ENCODE results near the gene TCP11. TPM values are rescaled to one million over a fixed set of nuclear protein-coding genes. Genes with fewer than 3 reads are reported as not detected.

Gene TCP11
- not detected for total RNA-seq

GRCh38 chr6:35141007-35141655, at the start of gene TCP11:
TSS of gene TCP11 (minus strand) at chr6:35141339. CDS start at chr6:35140870, 469 bp downstream.
- H3K4me3 Mint-ChIP-seq: no peak within 1 kb of the TSS
- ChIA-PET POLR2A (no interaction called here), CTCF (interaction anchor here (1.2 to 1.7 kb wide), 4 partner anchors 12 to 157 kb away, joined by 3 to 4 read pairs (median 3); no protein-coding TSS in a partner anchor)
- H3K4me1 Mint-ChIP-seq: peaks cover 17% of the 10 kb centered on the region
- no peaks in the 10 kb centered on the region for H3K9me3 Mint-ChIP-seq
- no peak within 1 kb of the TSS for H3K27ac Mint-ChIP-seq
- peaks cover 28% of the 10 kb centered on the region for H3K27me3 Mint-ChIP-seq
- peak; percentile 13 for DNase-seq
- no peaks in the 10 kb centered on the region for H3K36me3 Mint-ChIP-seq (ENCODE audit: low read depth)

GRCh38 chr6:35190306-35190705, 49.2 kb upstream of the TCP11 start:
- H3K36me3 Mint-ChIP-seq (ENCODE audit: low read depth): no peaks in the 10 kb centered on the region
- no peak overlapping the region for H3K4me3 Mint-ChIP-seq
- ChIA-PET CTCF (no interaction called here), POLR2A (no interaction called here)
- H3K9me3 Mint-ChIP-seq: no peaks in the 10 kb centered on the region
- peaks cover 12% of the 10 kb centered on the region for H3K27me3 Mint-ChIP-seq
- no peak overlapping the region for H3K27ac Mint-ChIP-seq
- H3K4me1 Mint-ChIP-seq: no peaks in the 10 kb centered on the region
- DNase-seq: no peak

GRCh38 chr6:35188886-35189285, 47.7 kb upstream of the TCP11 start:
- Mint-ChIP-seq H3K4me3 (no peak overlapping the region), H3K27ac (no peak overlapping the region), H3K36me3 (ENCODE audit: low read depth) (no peaks in the 10 kb centered on the region), H3K4me1 (no peaks in the 10 kb centered on the region), H3K9me3 (no peaks in the 10 kb centered on the region), H3K27me3 (peaks cover 18% of the 10 kb centered on the region)
- ChIA-PET POLR2A (no interaction called here), CTCF (no interaction called here)
- DNase-seq: no peak

- no peak for DNase-seq
- no peak overlapping the region for H3K27ac Mint-ChIP-seq
- H3K4me1 Mint-ChIP-seq: no peaks in the 10 kb centered on the region
- H3K9me3 Mint-ChIP-seq: no peaks in the 10 kb centered on the region
- H3K36me3 Mint-ChIP-seq (ENCODE audit: low read depth): no peaks in the 10 kb centered on the region
- POLR2A ChIA-PET: no interaction called here
- H3K27me3 Mint-ChIP-seq: peaks cover 26% of the 10 kb centered on the region
- no peak overlapping the region for H3K4me3 Mint-ChIP-seq
- CTCF ChIA-PET: interaction anchor here (0.6 kb wide), 1 partner anchor 1174 kb away, joined by 4 read pairs; no protein-coding TSS in a partner anchor
Observed at GRCh38 chr6:35186571-35186970, 45.4 kb upstream of the TCP11 start.

- Mint-ChIP-seq H3K27ac (no peak overlapping the region), H3K4me1 (no peaks in the 10 kb centered on the region), H3K27me3 (peaks cover 26% of the 10 kb centered on the region), H3K9me3 (no peaks in the 10 kb centered on the region), H3K4me3 (no peak overlapping the region), H3K36me3 (ENCODE audit: low read depth) (no peaks in the 10 kb centered on the region)
- POLR2A ChIA-PET: no interaction called here
- DNase-seq: no peak
- CTCF ChIA-PET: interaction anchor here (1.0 kb wide), 1 partner anchor 55 kb away, joined by 3 read pairs; no protein-coding TSS in a partner anchor
Observed at GRCh38 chr6:35185971-35186370, 44.8 kb upstream of the TCP11 start.

- Mint-ChIP-seq H3K4me3 (no peak overlapping the region), H3K36me3 (ENCODE audit: low read depth) (no peaks in the 10 kb centered on the region), H3K27me3 (peaks cover 26% of the 10 kb centered on the region), H3K9me3 (no peaks in the 10 kb centered on the region), H3K4me1 (no peaks in the 10 kb centered on the region), H3K27ac (no peak overlapping the region)
- no peak for DNase-seq
- ChIA-PET POLR2A (no interaction called here), CTCF (interaction anchor here (0.9 to 1.0 kb wide), 2 partner anchors 13 to 55 kb away, joined by 3 to 4 read pairs; no protein-coding TSS in a partner anchor)
Observed at GRCh38 chr6:35185302-35185681, 44.2 kb upstream of the TCP11 start.

- ChIA-PET POLR2A (no interaction called here), CTCF (interaction anchor here (0.9 to 1.0 kb wide), 2 partner anchors 14 to 56 kb away, joined by 3 to 4 read pairs; no protein-coding TSS in a partner anchor)
- Mint-ChIP-seq H3K4me3 (no peak overlapping the region), H3K27me3 (peaks cover 26% of the 10 kb centered on the region), H3K27ac (no peak overlapping the region), H3K9me3 (no peaks in the 10 kb centered on the region), H3K4me1 (no peaks in the 10 kb centered on the region), H3K36me3 (ENCODE audit: low read depth) (no peaks in the 10 kb centered on the region)
- no peak for DNase-seq
Observed at GRCh38 chr6:35184580-35185301, 43.6 kb upstream of the TCP11 start.

- Mint-ChIP-seq H3K4me1 (no peaks in the 10 kb centered on the region), H3K9me3 (no peaks in the 10 kb centered on the region), H3K27ac (no peak overlapping the region), H3K4me3 (no peak overlapping the region), H3K27me3 (peaks cover 24% of the 10 kb centered on the region), H3K36me3 (ENCODE audit: low read depth) (no peaks in the 10 kb centered on the region)
- DNase-seq: no peak
- POLR2A ChIA-PET: no interaction called here
- CTCF ChIA-PET: interaction anchor here (0.9 kb wide), 1 partner anchor 22 kb away, joined by 3 read pairs; no protein-coding TSS in a partner anchor
Observed at GRCh38 chr6:35183935-35184334, 42.8 kb upstream of the TCP11 start.

- Mint-ChIP-seq H3K36me3 (ENCODE audit: low read depth) (no peaks in the 10 kb centered on the region), H3K27ac (no peak overlapping the region), H3K4me3 (no peak overlapping the region), H3K9me3 (no peaks in the 10 kb centered on the region), H3K4me1 (no peaks in the 10 kb centered on the region), H3K27me3 (peaks cover 24% of the 10 kb centered on the region)
- ChIA-PET CTCF (interaction anchor here (0.9 kb wide), 1 partner anchor 23 kb away, joined by 3 read pairs; no protein-coding TSS in a partner anchor), POLR2A (no interaction called here)
- DNase-seq: no peak
Observed at GRCh38 chr6:35183281-35183680, 42.1 kb upstream of the TCP11 start.

GRCh38 chr6:35181933-35182612, 40.9 kb upstream of the TCP11 start:
- peaks cover 22% of the 10 kb centered on the region for H3K27me3 Mint-ChIP-seq
- H3K4me3 Mint-ChIP-seq: no peak overlapping the region
- no peak for DNase-seq
- H3K9me3 Mint-ChIP-seq: no peaks in the 10 kb centered on the region
- no peaks in the 10 kb centered on the region for H3K4me1 Mint-ChIP-seq
- CTCF ChIA-PET: interaction anchor here (1.5 to 1.7 kb wide), 2 partner anchors 67 to 91 kb away, joined by 3 read pairs; no protein-coding TSS in a partner anchor
- no peak overlapping the region for H3K27ac Mint-ChIP-seq
- H3K36me3 Mint-ChIP-seq (ENCODE audit: low read depth): no peaks in the 10 kb centered on the region
- POLR2A ChIA-PET: interaction anchor here (0.5 kb wide), 1 partner anchor 313 kb away, joined by 5 read pairs; no protein-coding TSS in a partner anchor

- CTCF ChIA-PET: interaction anchor here (1.5 to 1.7 kb wide), 2 partner anchors 68 to 90 kb away, joined by 3 read pairs; no protein-coding TSS in a partner anchor
- no peak overlapping the region for H3K27ac Mint-ChIP-seq
- no peaks in the 10 kb centered on the region for H3K9me3 Mint-ChIP-seq
- H3K4me1 Mint-ChIP-seq: no peaks in the 10 kb centered on the region
- peaks cover 20% of the 10 kb centered on the region for H3K27me3 Mint-ChIP-seq
- H3K4me3 Mint-ChIP-seq: no peak overlapping the region
- POLR2A ChIA-PET: interaction anchor here (0.5 to 0.7 kb wide), 2 partner anchors 33 to 313 kb away, joined by 3 to 5 read pairs; no protein-coding TSS in a partner anchor
- no peaks in the 10 kb centered on the region for H3K36me3 Mint-ChIP-seq (ENCODE audit: low read depth)
- DNase-seq: no peak
Observed at GRCh38 chr6:35181308-35181932, 40.3 kb upstream of the TCP11 start.

GRCh38 chr6:35179901-35180535, 38.9 kb upstream of the TCP11 start:
- H3K27me3 Mint-ChIP-seq: peaks cover 20% of the 10 kb centered on the region
- POLR2A ChIA-PET: interaction anchor here (0.6 kb wide), 1 partner anchor 968 kb away, joined by 4 read pairs; no protein-coding TSS in a partner anchor

More at GRCh38 chr6:35179901-35180535, 38.9 kb upstream of the TCP11 start:
- Mint-ChIP-seq H3K36me3 (ENCODE audit: low read depth) (no peaks in the 10 kb centered on the region), H3K9me3 (no peaks in the 10 kb centered on the region), H3K27ac (no peak overlapping the region), H3K4me1 (peaks cover 3% of the 10 kb centered on the region), H3K4me3 (no peak overlapping the region)
- CTCF ChIA-PET: interaction anchor here (0.6 to 1.3 kb wide), 3 partner anchors 32 to 331 kb away, joined by 3 to 6 read pairs (median 4); no protein-coding TSS in a partner anchor
- no peak for DNase-seq

Data from activated CD4-positive, alpha-beta T cell treated with anti-CD3 and anti-CD28 coated beads, Interleukin-2, amount 10 ng/mL, durations not matched to agents 7 days and 5 days (primary cell).